ENCODE results near the gene AHCYL1. TPM values are rescaled to one million over a fixed set of nuclear protein-coding genes. Genes with fewer than 3 reads are reported as not detected.

The AHCYL1 gene
- total and polyA plus RNA-seq, 2 of the 8 experiments (the other 6 are each of a cell fraction or from before 2014, with no cell fraction given): 64.5 to 95.9 TPM

GRCh38 chr1:110056285-110056683 lies 71.7 kb downstream of the AHCYL1 start (continued):
- no peak for TF ChIP-seq CHD7 (IDR thresholded peaks at IDR 0.05; ENCODE audit: insufficient replicate concordance, low read length)
- TF ChIP-seq RFX5 (IDR thresholded peaks at IDR 0.05; ENCODE audit: borderline replicate concordance, low read depth, low read length): no peak
- TF ChIP-seq ATF2 (IDR thresholded peaks at IDR 0.05; ENCODE audit: low read length): no peak

Data from H1 (cell line).